T-cell (primary cell): ENCODE data around the gene RAP2B. TPM values are rescaled to one million over a fixed set of nuclear protein-coding genes. Genes with fewer than 3 reads are reported as not detected.
A peak's percentile ranks its signal among the peaks of the same experiment; 100 is the strongest.
"Not testable (repeated sequence)": the region's sequence is repeated elsewhere in the genome, so short reads cannot be mapped to it uniquely, and the experiment has no call there.

ENCODE experiments used
- ATAC-seq, 4 experiments: fragments of 200-7000 bp in 3 of 4; fragments of 150-1000 bp in 1 of 4; cut with Tn5 transposase; replicated peaks in 1 of 4; 1 replicate in 3 of 4; 2 replicates in 1 of 4; pipeline ENCODE4 v1.10.0; 2021; ENCODE audit warnings: moderate library complexity in 3 of 4, mild to moderate bottlenecking in 2 of 4, moderate number of reproducible peaks in 1 of 4
- CTCF ChIA-PET, 2 donors: fragments of 300-600 bp; sonication (Branson Sonifier 250); formaldehyde crosslinking; loops; one replicate each; lab custom pipeline; 2022; ENCODE audit warnings: antibody characterized with exemption in 2 of 2; lab: Charles Lee
- POLR2A ChIA-PET, 2 donors: fragments of 300-600 bp; sonication (Branson Sonifier 250); formaldehyde crosslinking; loops; one replicate each; lab custom pipeline; 2022; ENCODE audit warnings: antibody characterized with exemption in 2 of 2; lab: Charles Lee
- DNase-seq, 35 experiments: peaks; one replicate each; pipeline versions ENCODE4 v3.0.0 to v3.0.0-alpha.2; 2013 to 2023
- H3K27ac ChIP-seq: one replicate; pipeline ENCODE4 v1.5.1; 2013; ENCODE audit warnings: low read length
- H3K27me3 ChIP-seq, 2 experiments: replicated peaks in 1 of 2; 1 replicate in 1 of 2; 2 replicates in 1 of 2; pipeline versions ENCODE4 v1.6.1 to v1.7.0; 2013; ENCODE audit warnings: low read length in 1 of 2, mixed read lengths in 1 of 2; ENCODE audit not compliant: control insufficient read depth in 2 of 2, insufficient read depth in 2 of 2; ENCODE audit errors: extremely low read depth in 1 of 2
- H3K36me3 ChIP-seq, 2 donors: 1 replicate in 1 of 2; 2 replicates in 1 of 2; pipeline versions ENCODE4 v1.6.1 to v1.7.0; 2013; ENCODE audit warnings: low read length in 1 of 2; ENCODE audit not compliant: control insufficient read depth in 2 of 2, insufficient read depth in 1 of 2; ENCODE audit errors: extremely low read depth in 1 of 2
- H3K4me1 ChIP-seq, 2 experiments: 1 replicate in 1 of 2; 2 replicates in 1 of 2; pipeline versions ENCODE4 v1.6.1 to v1.7.0; 2013; ENCODE audit warnings: low read length in 2 of 2, mixed read lengths in 1 of 2; ENCODE audit not compliant: insufficient read depth in 2 of 2, control insufficient read depth in 1 of 2; ENCODE audit errors: extremely low read depth in 1 of 2
- H3K4me3 ChIP-seq, 2 donors: 1 replicate in 1 of 2; 2 replicates in 1 of 2; pipeline versions ENCODE4 v1.5.1 to v1.7.0; 2013; ENCODE audit warnings: mild to moderate bottlenecking in 2 of 2, low read length in 1 of 2, moderate library complexity in 1 of 2; ENCODE audit not compliant: control insufficient read depth in 1 of 2; ENCODE audit errors: extremely low read depth in 1 of 2
- H3K9me3 ChIP-seq: 2 replicates; pipeline ENCODE4 v1.7.0; 2013
- H3K27ac Mint-ChIP-seq, 2 donors: one replicate each; pipeline ENCODE4 v1.8.0; 2020 to 2021; ENCODE audit warnings: mild to moderate bottlenecking in 2 of 2, mixed read lengths in 2 of 2
- H3K27me3 Mint-ChIP-seq, 2 donors: one replicate each; pipeline ENCODE4 v1.8.0; 2021 to 2022; ENCODE audit warnings: mixed read lengths in 2 of 2
- H3K36me3 Mint-ChIP-seq: one replicate; pipeline ENCODE4 v1.8.0; 2021; ENCODE audit warnings: mixed read lengths
- H3K4me1 Mint-ChIP-seq, 3 donors: one replicate each; pipeline ENCODE4 v1.8.0; 2020 to 2022; ENCODE audit warnings: mixed read lengths in 3 of 3, mild to moderate bottlenecking in 1 of 3
- H3K4me3 Mint-ChIP-seq, 3 donors: one replicate each; pipeline ENCODE4 v1.8.0; 2020 to 2022; ENCODE audit warnings: mild to moderate bottlenecking in 3 of 3, mixed read lengths in 3 of 3, moderate library complexity in 3 of 3
- H3K9me3 Mint-ChIP-seq, 3 donors: one replicate each; pipeline ENCODE4 v1.8.0; 2020 to 2022; ENCODE audit warnings: mixed read lengths in 3 of 3
- WGBS: methylation state at CpG from one replicate; pipeline ENCODE4 v1.1.5; 2013; ENCODE audit warnings: missing lambda C conversion rate; ENCODE audit not compliant: insufficient coverage; 5-methylcytosine and 5-hydroxymethylcytosine counted together
- total RNA-seq, 35 experiments: library from RNA in 6 of 35; stranded (reverse) in 6 of 35; fragments of 120-200 nt in 1 of 35; gene quantifications; one replicate each; pipeline versions ENCODE4 v1.2.1 to v1.2.4 and lab custom pipeline; 2013 to 2026

The RAP2B gene
- total RNA-seq, 5 donors from 2014 or later (not counting 1 experiment from before 2014, with no cell fraction given) = 16.3 to 35.8 (median 28.1) TPM

GRCh38 chr3:153176197-153176596 is 14.2 kb downstream of the RAP2B start:
- Mint-ChIP-seq H3K27me3 (no peaks in the 10 kb centered on the region), H3K9me3 (no peaks in the 10 kb centered on the region), H3K36me3 (peaks cover 27% of the 10 kb centered on the region), H3K27ac (no peak overlapping the region), H3K4me3 (no peak overlapping the region), H3K4me1 (peaks cover 0 to 26% (median 11%) of the 10 kb centered on the region in 3 donors)
- POLR2A ChIA-PET = no interaction called here
- H3K27ac ChIP-seq = no peak overlapping the region
- no peaks in the 10 kb centered on the region for H3K9me3 ChIP-seq
- no peak overlapping the region for H3K4me3 ChIP-seq
- no peaks in the 10 kb centered on the region for H3K27me3 ChIP-seq
- peaks cover 0 to 4% of the 10 kb centered on the region in 2 experiments for H3K4me1 ChIP-seq
- ATAC-seq (no peak), DNase-seq (no peak)
- 100% methylated on average over 1 of the region's 3 CpGs for WGBS
- H3K36me3 ChIP-seq = no peaks in the 10 kb centered on the region
- CTCF ChIA-PET = no interaction called here

GRCh38 chr3:153180860-153181372 is 18.9 kb downstream of the RAP2B start:
- ChIA-PET CTCF (interaction anchor here in 1 of 2 donors (0.6 kb wide), 1 partner anchor 90 kb away, joined by 3 read pairs; no protein-coding TSS in a partner anchor), POLR2A (interaction anchor here in 1 of 2 donors (0.6 kb wide), 1 partner anchor 1023 kb away, joined by 7 read pairs; no protein-coding TSS in a partner anchor)
- H3K36me3 Mint-ChIP-seq = peaks cover 20% of the 10 kb centered on the region
- no peaks in the 10 kb centered on the region for H3K36me3 ChIP-seq
- peaks cover 12 to 19% (median 18%) of the 10 kb centered on the region in 3 donors for H3K4me1 Mint-ChIP-seq
- no peak for ATAC-seq
- no CpG with 5 or more reads among the region's 1 CpG for WGBS
- no peaks in the 10 kb centered on the region for H3K9me3 ChIP-seq
- no peak for DNase-seq
- no peaks in the 10 kb centered on the region for H3K27me3 ChIP-seq
- no peak overlapping the region for H3K27ac Mint-ChIP-seq
- peaks cover 0 to 8% of the 10 kb centered on the region in 2 experiments for H3K4me1 ChIP-seq
- H3K27me3 Mint-ChIP-seq = no peaks in the 10 kb centered on the region
- no peak overlapping the region for H3K4me3 Mint-ChIP-seq
- no peaks in the 10 kb centered on the region for H3K9me3 Mint-ChIP-seq
- H3K4me3 ChIP-seq = no peak overlapping the region
- no peak overlapping the region for H3K27ac ChIP-seq

- H3K27me3 Mint-ChIP-seq = no peaks in the 10 kb centered on the region
- H3K4me3 Mint-ChIP-seq = no peak overlapping the region
- Histone ChIP-seq H3K4me1 (peaks cover 0 to 8% of the 10 kb centered on the region in 2 experiments), H3K36me3 (no peaks in the 10 kb centered on the region), H3K9me3 (no peaks in the 10 kb centered on the region), H3K27ac (no peak overlapping the region), H3K4me3 (no peak overlapping the region), H3K27me3 (no peaks in the 10 kb centered on the region)
- peak overlapping the region in 1 of 2 donors; percentile 75 for H3K27ac Mint-ChIP-seq
- peak in 1 of 4 experiments; percentile 42 for ATAC-seq
- H3K36me3 Mint-ChIP-seq = peaks cover 15% of the 10 kb centered on the region
- CTCF ChIA-PET = interaction anchor here (0.6 to 1.3 kb wide), 3 partner anchors 11 to 72 kb away, joined by 3 to 6 read pairs (median 4); no protein-coding TSS in a partner anchor
- H3K4me1 Mint-ChIP-seq = peaks cover 14 to 23% (median 21%) of the 10 kb centered on the region in 3 donors
- no peak for DNase-seq
- POLR2A ChIA-PET = interaction anchor here in 1 of 2 donors (0.7 kb wide), 1 partner anchor 1963 kb away, joined by 3 read pairs; no protein-coding TSS in a partner anchor
- no peaks in the 10 kb centered on the region for H3K9me3 Mint-ChIP-seq
- 100% methylated on average over 2 of the region's 6 CpGs for whole genome bisulfite sequencing
Measured at GRCh38 chr3:153182501-153183293, 20.7 kb downstream of the RAP2B start.

- peaks cover 2 to 5% (median 5%) of the 10 kb centered on the region in 3 donors for H3K4me1 Mint-ChIP-seq
- H3K36me3 Mint-ChIP-seq = peaks cover 3% of the 10 kb centered on the region
- H3K27ac ChIP-seq = no peak overlapping the region
- H3K27me3 Mint-ChIP-seq = no peaks in the 10 kb centered on the region
- no peaks in the 10 kb centered on the region for H3K9me3 Mint-ChIP-seq
- H3K4me1 ChIP-seq = no peaks in the 10 kb centered on the region
- no CpG with 5 or more reads among the region's 2 CpGs for whole genome bisulfite sequencing
- POLR2A ChIA-PET = interaction anchor here (0.6 kb wide), 2 partner anchors 21 to 63 kb away, joined by 3 read pairs; no protein-coding TSS in a partner anchor
- no peak for ATAC-seq
- CTCF ChIA-PET = interaction anchor here in 1 of 2 donors (1.0 kb wide), 1 partner anchor 29 kb away, joined by 3 read pairs; no protein-coding TSS in a partner anchor
- no peak for DNase-seq
- no peaks in the 10 kb centered on the region for H3K27me3 ChIP-seq
- no peak overlapping the region for H3K4me3 Mint-ChIP-seq
- H3K9me3 ChIP-seq = no peaks in the 10 kb centered on the region
- no peak overlapping the region for H3K27ac Mint-ChIP-seq
- H3K4me3 ChIP-seq = no peak overlapping the region
- H3K36me3 ChIP-seq = no peaks in the 10 kb centered on the region
Measured at GRCh38 chr3:153190923-153191322, 28.9 kb downstream of the RAP2B start.

- no peak overlapping the region for H3K27ac Mint-ChIP-seq
- H3K27ac ChIP-seq = no peak overlapping the region
- peaks cover 0 to 6% (median 2%) of the 10 kb centered on the region in 3 donors for H3K4me1 Mint-ChIP-seq
- POLR2A ChIA-PET = no interaction called here
- peaks cover 3% of the 10 kb centered on the region for H3K36me3 Mint-ChIP-seq
- no peaks in the 10 kb centered on the region for H3K27me3 Mint-ChIP-seq
- no peak overlapping the region for H3K4me3 Mint-ChIP-seq
- H3K4me3 ChIP-seq = no peak overlapping the region
- CTCF ChIA-PET = interaction anchor here in 1 of 2 donors (0.6 kb wide), 1 partner anchor 895 kb away, joined by 5 read pairs; no protein-coding TSS in a partner anchor
- no peaks in the 10 kb centered on the region for H3K4me1 ChIP-seq
- H3K9me3 Mint-ChIP-seq = no peaks in the 10 kb centered on the region
- no peaks in the 10 kb centered on the region for H3K36me3 ChIP-seq
- no peaks in the 10 kb centered on the region for H3K27me3 ChIP-seq
- no peak for DNase-seq
- no peak for ATAC-seq
- no peaks in the 10 kb centered on the region for H3K9me3 ChIP-seq
Measured at GRCh38 chr3:153192327-153192726, 30.3 kb downstream of the RAP2B start.

GRCh38 chr3:153193786-153194476 is 31.9 kb downstream of the RAP2B start:
- H3K36me3 ChIP-seq, ATAC-seq, H3K9me3 ChIP-seq, H3K9me3 Mint-ChIP-seq, H3K27ac ChIP-seq, H3K27me3 ChIP-seq, H3K4me1 ChIP-seq, H3K4me3 ChIP-seq, H3K27me3 Mint-ChIP-seq, H3K27ac Mint-ChIP-seq, DNase-seq, H3K36me3 Mint-ChIP-seq, H3K4me1 Mint-ChIP-seq, H3K4me3 Mint-ChIP-seq, CTCF ChIA-PET: not testable (repeated sequence)
- WGBS = 100% methylated on average over 2 of the region's 12 CpGs
- POLR2A ChIA-PET = interaction anchor here in 1 of 2 donors (0.7 kb wide), 2 partner anchors 21 to 31 kb away, joined by 4 to 7 read pairs; no protein-coding TSS in a partner anchor
